Neural progenitor cell (in vitro differentiated cells): Measurements from ENCODE around the gene PFDN1.

Experiments
- CTCF ChIP-seq: fragments of 200-600 bp; sonication (generic); IDR thresholded peaks from 2 replicates; pipeline ENCODE4 v1.5.1; 2017; ENCODE audit warnings: antibody characterized with exemption, mild to moderate bottlenecking
- EZH2 ChIP-seq: fragments of 200-600 bp; sonication (generic); IDR thresholded peaks from 2 replicates; pipeline ENCODE4 v1.6.1; 2017; ENCODE audit warnings: antibody characterized with exemption, mild to moderate bottlenecking, moderate library complexity
- EZH2phosphoT487 ChIP-seq: fragments of 200-600 bp; sonication (generic); IDR thresholded peaks from 2 replicates; pipeline ENCODE4 v1.6.1; 2017; ENCODE audit warnings: antibody characterized with exemption

- no peak for TF ChIP-seq CTCF
- TF ChIP-seq EZH2phosphoT487, result no peak
- no peak for TF ChIP-seq EZH2
These were observed 87.6 kb downstream of the PFDN1 start for GRCh38 chr5:140215276-140215675.
